ENCODE measurements around the gene RUNX3.

Gene RUNX3

DNA sequence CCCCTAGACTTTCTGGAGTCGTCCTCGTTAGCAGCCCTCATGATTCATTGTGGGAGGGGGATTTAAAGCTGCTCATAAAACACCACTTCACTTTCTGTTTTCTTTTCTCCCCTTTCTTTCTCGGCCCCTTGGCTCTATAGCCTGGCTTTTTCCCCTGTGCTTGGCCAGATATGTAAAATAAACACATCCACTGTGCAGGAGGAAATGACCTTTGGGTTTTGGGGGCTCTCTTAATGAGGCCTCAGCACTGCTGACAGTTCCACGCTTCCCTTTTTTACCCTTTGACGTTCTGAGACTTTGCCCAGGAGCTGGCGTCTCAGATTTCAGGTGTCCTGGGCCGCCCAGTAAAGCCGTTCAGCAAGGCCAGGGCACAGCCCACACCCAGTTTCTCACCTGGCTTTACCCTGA lies 65.7 kb downstream of the RUNX3 start:
- no peak for TF ChIP-seq EZH2 (optimal IDR thresholded peaks at IDR 0.05; ENCODE audit: low read depth, low read length)
- TF ChIP-seq EZH2phosphoT487 (IDR thresholded peaks at IDR 0.05; ENCODE audit: low read length): no peak
- TF ChIP-seq, protein P1, sequence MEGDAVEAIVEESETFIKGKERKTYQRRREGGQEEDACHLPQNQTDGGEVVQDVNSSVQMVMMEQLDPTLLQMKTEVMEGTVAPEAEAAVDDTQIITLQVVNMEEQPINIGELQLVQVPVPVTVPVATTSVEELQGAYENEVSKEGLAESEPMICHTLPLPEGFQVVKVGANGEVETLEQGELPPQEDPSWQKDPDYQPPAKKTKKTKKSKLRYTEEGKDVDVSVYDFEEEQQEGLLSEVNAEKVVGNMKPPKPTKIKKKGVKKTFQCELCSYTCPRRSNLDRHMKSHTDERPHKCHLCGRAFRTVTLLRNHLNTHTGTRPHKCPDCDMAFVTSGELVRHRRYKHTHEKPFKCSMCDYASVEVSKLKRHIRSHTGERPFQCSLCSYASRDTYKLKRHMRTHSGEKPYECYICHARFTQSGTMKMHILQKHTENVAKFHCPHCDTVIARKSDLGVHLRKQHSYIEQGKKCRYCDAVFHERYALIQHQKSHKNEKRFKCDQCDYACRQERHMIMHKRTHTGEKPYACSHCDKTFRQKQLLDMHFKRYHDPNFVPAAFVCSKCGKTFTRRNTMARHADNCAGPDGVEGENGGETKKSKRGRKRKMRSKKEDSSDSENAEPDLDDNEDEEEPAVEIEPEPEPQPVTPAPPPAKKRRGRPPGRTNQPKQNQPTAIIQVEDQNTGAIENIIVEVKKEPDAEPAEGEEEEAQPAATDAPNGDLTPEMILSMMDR (IDR thresholded peaks at IDR 0.05; ENCODE audit: low read length): no peak
- H3K27ac ChIP-seq (ENCODE audit: low read length): no peak overlapping the region

GRCh38 chr1:24862775-24863483 lies 67.1 kb downstream of the RUNX3 start:
- Histone ChIP-seq H3F3A (ENCODE audit: insufficient read depth, low read length) (no peaks in the 10 kb centered on the region), H3K79me2 (ENCODE audit: low read length) (no peaks in the 10 kb centered on the region), H3K4me1 (ENCODE audit: low read length) (no peaks in the 10 kb centered on the region), H3K4me2 (ENCODE audit: low read depth, low read length) (no peak overlapping the region), H2AFZ (ENCODE audit: low read length) (no peak overlapping the region), H3K4me3 (ENCODE audit: low read length) (no peak overlapping the region), H3K36me3 (replicated peaks; ENCODE audit: insufficient read depth, low read length) (no peaks in the 10 kb centered on the region), H3K9me3 (replicated peaks; ENCODE audit: insufficient read depth, low read length) (no peaks in the 10 kb centered on the region), H3K27ac (ENCODE audit: low read length) (no peak overlapping the region), H3K9ac (ENCODE audit: low read length) (no peak overlapping the region), H3K27me3 (replicated peaks; ENCODE audit: insufficient read depth, low read length) (no peaks in the 10 kb centered on the region), H4K20me1 (ENCODE audit: insufficient read depth, low read length) (no peaks in the 10 kb centered on the region), H3K9me2 (replicated peaks; ENCODE audit: insufficient read depth, low read length) (no peaks in the 10 kb centered on the region)
- no peak for DNase-seq
- TF ChIP-seq EZH2 (optimal IDR thresholded peaks at IDR 0.05; ENCODE audit: low read depth, low read length) (no peak), EZH2phosphoT487 (IDR thresholded peaks at IDR 0.05; ENCODE audit: low read length) (no peak)
- TF ChIP-seq, protein P1 (IDR thresholded peaks at IDR 0.05; ENCODE audit: low read length): no peak

More for the DNA sequence above, 65.7 kb downstream of the RUNX3 start:
- H3K9ac ChIP-seq (ENCODE audit: low read length): no peak overlapping the region
- no peak for DNase-seq
- H3K79me2 ChIP-seq (ENCODE audit: low read length): no peaks in the 10 kb centered on the region
- H3K4me1 ChIP-seq (ENCODE audit: low read length): no peaks in the 10 kb centered on the region
- no peaks in the 10 kb centered on the region for H3K9me2 ChIP-seq (replicated peaks; ENCODE audit: insufficient read depth, low read length)
- H3F3A ChIP-seq (ENCODE audit: insufficient read depth, low read length): no peaks in the 10 kb centered on the region
- no peak overlapping the region for H3K4me3 ChIP-seq (ENCODE audit: low read length)
- H4K20me1 ChIP-seq (ENCODE audit: insufficient read depth, low read length): no peaks in the 10 kb centered on the region
- H2AFZ ChIP-seq (ENCODE audit: low read length): no peak overlapping the region
- H3K4me2 ChIP-seq (ENCODE audit: low read depth, low read length): no peak overlapping the region
- H3K36me3 ChIP-seq (replicated peaks; ENCODE audit: insufficient read depth, low read length): no peaks in the 10 kb centered on the region
- no peaks in the 10 kb centered on the region for H3K9me3 ChIP-seq (replicated peaks; ENCODE audit: insufficient read depth, low read length)
- H3K27me3 ChIP-seq (replicated peaks; ENCODE audit: insufficient read depth, low read length): no peaks in the 10 kb centered on the region

DNA sequence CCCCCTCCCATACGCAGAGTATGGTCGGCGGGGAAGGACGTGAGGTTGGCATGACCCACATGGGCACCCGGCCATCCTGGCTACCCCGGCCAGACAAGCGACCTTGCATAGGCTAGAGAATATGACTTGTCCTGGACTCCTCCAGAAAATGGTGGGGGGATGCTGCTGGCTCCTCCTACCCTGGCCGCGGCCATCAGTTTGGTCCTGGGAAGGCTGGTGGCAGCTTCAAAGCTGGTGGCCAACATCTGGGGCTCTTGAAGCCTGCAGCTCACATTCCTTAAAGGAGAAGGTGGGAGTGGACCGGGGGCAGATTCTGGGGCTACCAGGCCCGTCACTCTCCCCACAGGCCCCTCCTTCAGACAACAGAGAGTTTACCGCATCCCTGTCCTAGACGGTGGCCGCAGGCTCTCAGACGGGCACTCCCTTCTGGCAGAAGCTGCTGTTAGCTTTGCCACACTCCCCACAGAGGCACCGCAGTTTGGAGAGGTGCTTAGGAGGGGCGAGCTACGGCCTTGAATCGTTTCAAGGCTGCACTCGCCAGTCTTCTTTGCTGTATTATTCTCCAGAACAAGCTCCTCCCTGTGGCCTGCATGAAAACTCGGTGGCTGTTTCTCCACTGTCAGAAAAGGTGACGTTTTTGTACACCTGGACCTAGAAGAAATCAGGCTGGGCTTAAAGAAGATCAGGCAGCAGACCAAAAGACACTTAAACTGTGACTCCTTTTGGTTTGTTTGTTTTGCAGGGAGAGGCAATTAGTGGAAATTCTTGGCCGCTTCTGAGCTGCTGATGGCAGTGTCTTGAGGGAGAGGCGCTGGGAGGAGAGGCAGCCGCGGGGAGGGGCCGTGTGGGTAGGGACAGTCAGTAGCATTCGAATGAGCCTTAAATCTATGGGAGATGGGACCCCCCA lies 68.0 kb downstream of the RUNX3 start:
- no peaks in the 10 kb centered on the region for H3K4me1 ChIP-seq (ENCODE audit: low read length)
- no peak overlapping the region for H3K27ac ChIP-seq (ENCODE audit: low read length)
- no peaks in the 10 kb centered on the region for H3F3A ChIP-seq (ENCODE audit: insufficient read depth, low read length)
- H2AFZ ChIP-seq (ENCODE audit: low read length): no peak overlapping the region
- H4K20me1 ChIP-seq (ENCODE audit: insufficient read depth, low read length): no peaks in the 10 kb centered on the region
- DNase-seq: no peak
- H3K79me2 ChIP-seq (ENCODE audit: low read length): no peaks in the 10 kb centered on the region
- H3K9ac ChIP-seq (ENCODE audit: low read length): no peak overlapping the region
- no peaks in the 10 kb centered on the region for H3K9me3 ChIP-seq (replicated peaks; ENCODE audit: insufficient read depth, low read length)
- H3K27me3 ChIP-seq (replicated peaks; ENCODE audit: insufficient read depth, low read length): no peaks in the 10 kb centered on the region
- H3K4me3 ChIP-seq (ENCODE audit: low read length): no peak overlapping the region
- H3K4me2 ChIP-seq (ENCODE audit: low read depth, low read length): no peak overlapping the region
- no peak for TF ChIP-seq EZH2phosphoT487 (IDR thresholded peaks at IDR 0.05; ENCODE audit: low read length)
- TF ChIP-seq, protein P1 (IDR thresholded peaks at IDR 0.05; ENCODE audit: low read length): no peak
- TF ChIP-seq EZH2 (optimal IDR thresholded peaks at IDR 0.05; ENCODE audit: low read depth, low read length): no peak
- H3K36me3 ChIP-seq (replicated peaks; ENCODE audit: insufficient read depth, low read length): no peaks in the 10 kb centered on the region
- H3K9me2 ChIP-seq (replicated peaks; ENCODE audit: insufficient read depth, low read length): no peaks in the 10 kb centered on the region
